NCI-H345 treated with DMSO at 0.1 percent for 48 hours (cell line): ENCODE data around the gene PFAS.
A peak's percentile ranks its signal among the peaks of the same experiment; 100 is the strongest.
"Not testable (repeated sequence)": the region's sequence is repeated elsewhere in the genome, so short reads cannot be mapped to it uniquely, and the experiment has no call there.

ENCODE experiments used
- DNase-seq: peaks from one replicate; lab custom pipeline; 2025; ENCODE audit not compliant: unreplicated experiment; lab: John Stamatoyannopoulos, UW

The PFAS gene, protein sequence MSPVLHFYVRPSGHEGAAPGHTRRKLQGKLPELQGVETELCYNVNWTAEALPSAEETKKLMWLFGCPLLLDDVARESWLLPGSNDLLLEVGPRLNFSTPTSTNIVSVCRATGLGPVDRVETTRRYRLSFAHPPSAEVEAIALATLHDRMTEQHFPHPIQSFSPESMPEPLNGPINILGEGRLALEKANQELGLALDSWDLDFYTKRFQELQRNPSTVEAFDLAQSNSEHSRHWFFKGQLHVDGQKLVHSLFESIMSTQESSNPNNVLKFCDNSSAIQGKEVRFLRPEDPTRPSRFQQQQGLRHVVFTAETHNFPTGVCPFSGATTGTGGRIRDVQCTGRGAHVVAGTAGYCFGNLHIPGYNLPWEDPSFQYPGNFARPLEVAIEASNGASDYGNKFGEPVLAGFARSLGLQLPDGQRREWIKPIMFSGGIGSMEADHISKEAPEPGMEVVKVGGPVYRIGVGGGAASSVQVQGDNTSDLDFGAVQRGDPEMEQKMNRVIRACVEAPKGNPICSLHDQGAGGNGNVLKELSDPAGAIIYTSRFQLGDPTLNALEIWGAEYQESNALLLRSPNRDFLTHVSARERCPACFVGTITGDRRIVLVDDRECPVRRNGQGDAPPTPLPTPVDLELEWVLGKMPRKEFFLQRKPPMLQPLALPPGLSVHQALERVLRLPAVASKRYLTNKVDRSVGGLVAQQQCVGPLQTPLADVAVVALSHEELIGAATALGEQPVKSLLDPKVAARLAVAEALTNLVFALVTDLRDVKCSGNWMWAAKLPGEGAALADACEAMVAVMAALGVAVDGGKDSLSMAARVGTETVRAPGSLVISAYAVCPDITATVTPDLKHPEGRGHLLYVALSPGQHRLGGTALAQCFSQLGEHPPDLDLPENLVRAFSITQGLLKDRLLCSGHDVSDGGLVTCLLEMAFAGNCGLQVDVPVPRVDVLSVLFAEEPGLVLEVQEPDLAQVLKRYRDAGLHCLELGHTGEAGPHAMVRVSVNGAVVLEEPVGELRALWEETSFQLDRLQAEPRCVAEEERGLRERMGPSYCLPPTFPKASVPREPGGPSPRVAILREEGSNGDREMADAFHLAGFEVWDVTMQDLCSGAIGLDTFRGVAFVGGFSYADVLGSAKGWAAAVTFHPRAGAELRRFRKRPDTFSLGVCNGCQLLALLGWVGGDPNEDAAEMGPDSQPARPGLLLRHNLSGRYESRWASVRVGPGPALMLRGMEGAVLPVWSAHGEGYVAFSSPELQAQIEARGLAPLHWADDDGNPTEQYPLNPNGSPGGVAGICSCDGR (N-terminal part only)

GRCh38 chr17:8248751-8249607 lies at the start of gene PFAS:
PFAS (plus strand) TSS chr17:8249289; CDS start chr17:8253938, 4,649 bp downstream.
- DNase-seq, result peak; percentile 65

GRCh38 chr17:8204761-8205555 lies 44.1 kb upstream of the PFAS start:
- no peak for DNase-seq

GRCh38 chr17:8206536-8206935 lies 42.6 kb upstream of the PFAS start:
- DNase-seq, result no peak

DNA sequence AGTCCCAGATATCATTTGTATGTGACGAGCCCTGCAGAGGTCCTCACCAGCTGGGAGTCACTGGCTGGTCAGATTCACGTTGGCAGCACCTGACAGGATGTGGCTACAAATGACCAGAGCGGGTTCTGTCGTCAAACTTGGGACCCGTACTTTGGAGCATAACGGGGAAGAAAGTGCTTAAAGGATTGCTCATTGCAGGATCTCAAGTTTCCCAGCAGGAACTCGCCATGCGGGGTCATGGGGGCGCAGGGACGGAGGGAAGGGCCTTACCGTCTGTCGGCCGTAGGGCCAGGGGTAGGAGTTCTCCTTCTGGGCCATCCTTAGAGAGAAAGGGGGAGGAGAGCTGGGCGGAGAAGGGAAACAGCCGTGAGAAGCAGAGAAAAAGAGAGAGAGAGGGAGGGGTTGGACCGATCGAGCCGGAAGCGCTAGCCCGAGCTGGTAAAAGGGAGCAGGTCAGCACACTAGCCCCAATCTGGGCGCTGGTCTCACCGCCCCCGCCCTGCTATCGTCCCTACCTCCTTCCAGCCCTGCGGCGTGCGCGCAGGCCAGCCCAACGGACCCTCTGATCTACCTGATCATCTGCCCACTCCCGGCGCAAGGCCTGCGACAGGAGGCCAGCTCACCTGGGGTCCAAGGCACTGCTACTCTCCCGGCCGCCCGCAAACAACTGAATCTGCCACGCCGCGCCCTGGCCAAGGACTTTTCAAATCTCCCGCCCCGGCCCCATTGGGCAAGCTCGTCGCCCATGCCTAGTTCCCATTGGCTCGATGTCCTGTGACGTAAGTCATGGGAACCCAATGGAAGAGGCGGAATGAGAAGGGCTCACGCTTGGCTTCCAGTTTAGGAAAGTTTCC lies 39.0 kb upstream of the PFAS start, which contains the start of gene AURKB:
Gene AURKB (minus strand): TSS at position 669 of the 854 bp plus-strand sequence. CDS start 351 bp downstream, at position 318.
- peak; percentile 65 for DNase-seq

DNA sequence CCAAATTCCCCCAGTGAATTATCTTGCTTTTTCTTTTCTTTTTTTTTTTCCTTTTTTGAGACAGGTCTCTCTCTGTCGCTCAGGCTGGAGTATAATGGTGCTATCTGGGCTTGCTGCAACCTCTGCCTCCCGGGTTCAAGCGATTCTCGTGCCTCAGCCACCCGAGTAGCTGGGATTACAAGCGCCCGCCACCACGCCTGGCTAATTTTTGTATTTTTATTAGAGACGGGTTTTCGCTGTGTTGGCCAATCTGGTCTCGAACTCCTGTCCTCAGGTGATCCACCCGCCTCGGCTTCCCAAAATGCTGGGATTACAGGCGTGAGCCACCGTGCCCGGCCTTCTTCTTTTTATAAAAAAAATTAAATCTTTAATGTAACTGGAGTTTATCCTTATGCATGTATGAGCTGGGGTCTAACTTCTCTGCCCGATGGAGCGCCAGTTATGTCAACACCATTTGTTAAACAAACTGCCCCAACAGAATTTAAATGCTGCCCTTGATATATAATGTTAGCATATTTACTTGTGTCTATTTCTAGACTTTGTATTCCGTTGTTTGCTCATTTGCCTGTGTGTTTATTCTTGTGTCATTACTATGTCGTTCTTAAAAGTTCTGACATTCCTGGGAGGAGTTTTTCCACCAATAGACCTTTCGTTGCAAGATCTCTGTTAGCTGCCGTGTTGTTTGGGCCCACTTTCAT lies 38.2 kb upstream of the PFAS start:
- no peak for DNase-seq

DNA sequence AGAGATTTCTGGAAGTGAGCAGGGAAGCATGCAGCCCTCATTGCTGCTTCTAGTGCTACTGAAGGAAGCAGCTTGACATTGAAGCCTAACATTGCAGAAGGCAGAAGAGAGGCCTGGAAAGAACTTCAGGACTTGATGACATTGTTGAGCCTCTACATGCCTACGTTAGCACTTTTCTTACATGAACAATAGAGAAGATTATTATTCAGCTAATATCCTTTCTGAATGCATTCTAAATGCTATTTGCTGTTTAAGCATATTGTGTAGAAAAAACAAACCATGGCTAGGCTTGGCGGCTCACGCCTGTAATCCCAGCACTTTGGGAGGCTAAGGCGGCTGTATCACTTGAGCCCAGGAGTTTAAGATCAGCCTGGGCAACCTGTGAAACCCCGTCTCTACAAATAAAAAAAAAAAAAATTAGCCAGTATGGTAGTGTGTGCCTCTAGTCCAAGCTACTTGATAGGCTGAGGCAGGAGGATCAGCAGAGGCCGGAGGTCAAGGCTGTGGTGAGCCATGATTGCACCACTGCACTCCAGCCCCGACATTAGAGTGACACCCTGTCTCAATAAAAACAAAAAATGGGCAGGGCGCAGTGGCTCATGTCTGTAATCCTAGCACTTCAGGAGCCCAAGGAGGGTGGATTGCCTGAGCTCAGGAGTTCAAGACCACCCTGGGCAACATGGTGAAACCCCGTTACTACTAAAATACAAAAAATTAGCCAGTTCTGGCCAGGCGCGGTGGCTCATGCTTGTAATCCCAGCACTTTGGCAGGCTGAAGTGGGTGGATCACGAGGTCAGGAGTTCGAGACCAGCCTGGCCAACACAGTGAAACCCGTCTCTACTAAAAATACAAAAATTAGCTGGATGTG lies 36.5 kb upstream of the PFAS start:
- DNase-seq, result no peak

DNA sequence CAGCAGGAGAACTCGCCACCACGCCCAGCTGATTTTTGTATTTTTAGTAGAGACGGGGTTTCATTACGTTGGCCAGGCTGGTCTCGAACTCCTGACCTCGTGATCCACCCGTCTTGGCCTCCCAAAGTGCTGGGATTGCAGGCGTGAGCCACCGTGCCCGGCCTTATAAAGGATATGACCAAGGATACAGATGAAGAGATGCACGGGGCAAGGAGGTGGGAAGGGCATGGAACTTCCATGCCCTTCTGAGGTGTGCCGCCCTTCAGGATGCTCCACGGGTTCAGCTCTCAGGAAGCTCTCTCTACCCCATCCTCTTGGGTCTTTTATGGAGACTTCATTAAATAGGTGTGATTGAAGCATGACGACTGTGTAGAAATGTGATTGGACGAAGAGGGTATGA lies 35.1 kb upstream of the PFAS start:
- DNase-seq, result not testable (repeated sequence)

- peak; percentile 63 for DNase-seq
Observed at GRCh38 chr17:8220783-8221662, 28.1 kb upstream of the PFAS start.

DNA sequence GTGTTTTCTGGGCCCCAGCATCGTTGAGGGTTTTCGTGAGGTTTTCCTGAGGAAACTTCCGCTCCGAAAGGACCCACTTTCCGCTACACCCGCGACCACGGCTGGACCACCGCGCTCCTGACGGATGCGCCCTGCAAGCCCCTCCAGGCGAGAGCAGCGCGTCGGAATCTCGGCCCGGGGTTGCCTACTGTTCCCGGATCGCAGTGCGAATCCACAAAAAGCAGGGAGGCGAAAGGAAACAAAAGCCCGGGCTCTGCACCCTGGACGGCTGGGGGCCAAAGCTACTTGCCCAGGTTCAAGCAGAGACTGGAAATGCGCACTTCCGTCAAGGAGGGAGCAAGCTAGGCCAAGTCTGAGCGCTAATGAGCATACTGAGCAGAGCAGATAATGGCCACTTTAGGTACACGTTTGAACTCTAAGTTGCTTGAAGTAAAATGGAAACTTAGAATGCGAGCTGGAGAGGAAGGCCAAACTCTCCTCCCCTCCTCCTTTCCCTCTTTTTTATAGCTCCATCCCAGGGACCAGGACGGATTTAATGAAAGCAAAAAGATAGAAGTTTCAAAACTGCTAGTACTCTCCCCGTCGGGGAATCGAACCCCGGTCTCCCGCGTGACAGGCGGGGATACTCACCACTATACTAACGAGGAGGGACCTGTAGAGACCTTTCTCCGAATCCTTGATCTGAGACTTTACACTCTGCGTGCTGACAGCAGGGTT lies 27.3 kb upstream of the PFAS start:
- DNase-seq, result peak; percentile 77

- DNase-seq, result no peak
Observed at GRCh38 chr17:8222380-8222629, 26.8 kb upstream of the PFAS start.

- DNase-seq, result peak; percentile 83
Observed at GRCh38 chr17:8222630-8223355, 26.3 kb upstream of the PFAS start.

GRCh38 chr17:8223356-8224126 lies 25.5 kb upstream of the PFAS start:
- no peak for DNase-seq

DNA sequence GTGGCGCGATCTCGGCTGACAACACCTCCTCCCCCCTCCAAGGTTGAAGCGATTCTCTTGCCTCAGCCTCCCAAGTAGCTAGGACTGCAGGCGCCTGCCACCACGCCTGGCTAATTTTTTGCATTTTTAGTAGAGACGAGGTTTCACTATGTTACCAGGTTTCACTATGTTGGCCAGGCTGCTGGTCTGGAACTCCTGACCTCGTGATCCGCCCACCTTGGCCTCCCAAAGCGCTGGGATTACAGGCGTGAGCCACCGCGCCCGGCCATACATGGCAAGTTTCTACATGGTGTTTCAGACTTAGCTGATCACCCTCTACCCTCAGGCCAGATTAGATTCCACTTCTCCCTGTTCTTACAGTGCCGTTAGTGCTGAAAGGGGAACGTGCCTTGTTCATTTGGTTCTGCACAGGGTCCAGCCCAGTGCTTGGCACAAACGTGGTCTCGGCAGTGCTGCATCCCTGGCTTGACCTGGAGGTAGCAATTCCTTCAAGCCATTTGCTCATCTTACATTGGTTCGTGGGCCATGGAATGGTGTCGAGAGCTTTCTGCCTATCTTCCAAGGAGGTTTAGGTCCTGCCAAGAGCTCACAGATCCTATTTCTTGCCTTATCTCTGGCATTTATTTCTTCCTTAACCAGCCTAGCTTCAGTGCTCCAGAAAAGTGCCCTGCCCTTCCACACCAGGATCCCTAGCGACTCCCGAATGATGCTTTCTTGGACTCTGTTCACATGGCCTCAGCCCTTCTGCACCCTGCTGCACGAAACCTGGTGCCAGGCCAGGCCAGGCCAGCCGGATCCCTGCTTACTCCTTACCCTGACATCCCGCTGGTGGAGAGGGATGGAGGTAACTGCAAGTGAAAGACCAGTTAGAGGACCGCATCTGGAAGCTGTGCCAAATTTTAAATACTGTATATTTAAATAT lies 23.9 kb upstream of the PFAS start:
- no peak for DNase-seq
